Activated CD8-positive, alpha-beta memory T cell treated with anti-CD3 and anti-CD28 coated beads, Interleukin-2, amount 10 ng/mL, durations not matched to agents 7 days and 5 days (primary cell): ENCODE measurements around the gene AFF2. TPM values are rescaled to one million over a fixed set of nuclear protein-coding genes. Genes with fewer than 3 reads are reported as not detected.

Source experiments
- ATAC-seq: fragments of 150-1000 bp; cut with Tn5 transposase; one replicate; pipeline ENCODE4 v1.10.0; 2021; ENCODE audit warnings: moderate library complexity
- CTCF ChIA-PET: fragments of 350-600 bp; sonication (Branson Sonifier 250); formaldehyde crosslinking; loops from one replicate; lab custom pipeline; 2021; ENCODE audit warnings: antibody characterized with exemption; lab: Charles Lee
- DNase-seq: peaks from one replicate; pipeline ENCODE4 v3.0.0-alpha.2; 2020
- H3K27ac Mint-ChIP-seq: one replicate; pipeline ENCODE4 v1.8.0; 2021; ENCODE audit warnings: mild to moderate bottlenecking, mixed read lengths
- H3K27me3 Mint-ChIP-seq: one replicate; pipeline ENCODE4 v1.8.0; 2021; ENCODE audit warnings: mixed read lengths
- H3K36me3 Mint-ChIP-seq: one replicate; pipeline ENCODE4 v1.8.0; 2021; ENCODE audit warnings: mild to moderate bottlenecking, mixed read lengths
- H3K4me1 Mint-ChIP-seq: one replicate; pipeline ENCODE4 v1.8.0; 2021; ENCODE audit warnings: mixed read lengths
- H3K4me3 Mint-ChIP-seq: one replicate; pipeline ENCODE4 v1.8.0; 2021; ENCODE audit warnings: mild to moderate bottlenecking, moderate library complexity, mixed read lengths
- H3K9me3 Mint-ChIP-seq: one replicate; pipeline ENCODE4 v1.8.0; 2022; ENCODE audit warnings: low read depth, mixed read lengths
- total RNA-seq, 2 experiments: library from RNA; stranded (reverse); gene quantifications; one replicate each; pipeline ENCODE4 v1.2.3, GENCODE V29; 2021

AFF2 gene
- total RNA-seq, 2 experiments from 2014 or later, result 0.42 to 0.61 TPM

GRCh38 chrX:148784856-148785255 lies 284.4 kb downstream of the AFF2 start:
- Mint-ChIP-seq H3K4me3 (no peak overlapping the region), H3K27ac (no peak overlapping the region), H3K36me3 (no peaks in the 10 kb centered on the region), H3K9me3 (no peaks in the 10 kb centered on the region), H3K27me3 (no peaks in the 10 kb centered on the region), H3K4me1 (no peaks in the 10 kb centered on the region)
- DNase-seq, result no peak
- CTCF ChIA-PET, result no interaction called here
- no peak for ATAC-seq

GRCh38 chrX:148785256-148785655 lies 284.8 kb downstream of the AFF2 start:
- no peak for ATAC-seq
- CTCF ChIA-PET, result no interaction called here
- no peak overlapping the region for H3K27ac Mint-ChIP-seq
- H3K9me3 Mint-ChIP-seq, result no peaks in the 10 kb centered on the region
- no peaks in the 10 kb centered on the region for H3K4me1 Mint-ChIP-seq
- no peaks in the 10 kb centered on the region for H3K27me3 Mint-ChIP-seq
- no peaks in the 10 kb centered on the region for H3K36me3 Mint-ChIP-seq
- no peak for DNase-seq
- H3K4me3 Mint-ChIP-seq, result no peak overlapping the region

GRCh38 chrX:148788449-148788848 lies 288.0 kb downstream of the AFF2 start:
- H3K4me3 Mint-ChIP-seq, result no peak overlapping the region
- no peak overlapping the region for H3K27ac Mint-ChIP-seq
- no peaks in the 10 kb centered on the region for H3K27me3 Mint-ChIP-seq
- no peaks in the 10 kb centered on the region for H3K36me3 Mint-ChIP-seq
- no peak for DNase-seq
- CTCF ChIA-PET, result no interaction called here
- ATAC-seq, result no peak
- no peaks in the 10 kb centered on the region for H3K4me1 Mint-ChIP-seq
- no peaks in the 10 kb centered on the region for H3K9me3 Mint-ChIP-seq

GRCh38 chrX:148794350-148794749 lies 293.9 kb downstream of the AFF2 start:
- Mint-ChIP-seq H3K27me3 (no peaks in the 10 kb centered on the region), H3K4me1 (no peaks in the 10 kb centered on the region), H3K9me3 (no peaks in the 10 kb centered on the region), H3K36me3 (no peaks in the 10 kb centered on the region), H3K4me3 (no peak overlapping the region), H3K27ac (no peak overlapping the region)
- DNase-seq (no peak), ATAC-seq (no peak)
- CTCF ChIA-PET, result no interaction called here

- H3K36me3 Mint-ChIP-seq, result no peaks in the 10 kb centered on the region
- CTCF ChIA-PET, result no interaction called here
- ATAC-seq, result no peak
- H3K27me3 Mint-ChIP-seq, result no peaks in the 10 kb centered on the region
- DNase-seq, result no peak
- H3K4me3 Mint-ChIP-seq, result no peak overlapping the region
- no peaks in the 10 kb centered on the region for H3K9me3 Mint-ChIP-seq
- H3K4me1 Mint-ChIP-seq, result no peaks in the 10 kb centered on the region
- no peak overlapping the region for H3K27ac Mint-ChIP-seq
Observed at GRCh38 chrX:148804579-148805355, 304.4 kb downstream of the AFF2 start.

GRCh38 chrX:148806145-148806870 lies 305.9 kb downstream of the AFF2 start:
- no peak overlapping the region for H3K4me3 Mint-ChIP-seq
- H3K9me3 Mint-ChIP-seq, result no peaks in the 10 kb centered on the region
- CTCF ChIA-PET, result no interaction called here
- DNase-seq, result no peak
- no peak for ATAC-seq
- H3K27ac Mint-ChIP-seq, result no peak overlapping the region
- H3K36me3 Mint-ChIP-seq, result no peaks in the 10 kb centered on the region
- no peaks in the 10 kb centered on the region for H3K4me1 Mint-ChIP-seq
- no peaks in the 10 kb centered on the region for H3K27me3 Mint-ChIP-seq

GRCh38 chrX:148808833-148809232 lies 308.4 kb downstream of the AFF2 start:
- Mint-ChIP-seq H3K36me3 (no peaks in the 10 kb centered on the region), H3K4me1 (no peaks in the 10 kb centered on the region), H3K27me3 (no peaks in the 10 kb centered on the region), H3K4me3 (no peak overlapping the region), H3K9me3 (no peaks in the 10 kb centered on the region), H3K27ac (no peak overlapping the region)
- CTCF ChIA-PET, result no interaction called here
- ATAC-seq (no peak), DNase-seq (no peak)

- Mint-ChIP-seq H3K36me3 (no peaks in the 10 kb centered on the region), H3K4me3 (no peak overlapping the region), H3K27ac (no peak overlapping the region), H3K9me3 (no peaks in the 10 kb centered on the region), H3K27me3 (no peaks in the 10 kb centered on the region), H3K4me1 (no peaks in the 10 kb centered on the region)
- CTCF ChIA-PET, result no interaction called here
- ATAC-seq (no peak), DNase-seq (no peak)
Observed at GRCh38 chrX:148811236-148811635, 310.8 kb downstream of the AFF2 start.

- CTCF ChIA-PET, result no interaction called here
- no peak overlapping the region for H3K27ac Mint-ChIP-seq
- no peak overlapping the region for H3K4me3 Mint-ChIP-seq
- no peak for DNase-seq
- no peaks in the 10 kb centered on the region for H3K9me3 Mint-ChIP-seq
- H3K36me3 Mint-ChIP-seq, result no peaks in the 10 kb centered on the region
- no peak for ATAC-seq
- H3K4me1 Mint-ChIP-seq, result no peaks in the 10 kb centered on the region
- H3K27me3 Mint-ChIP-seq, result no peaks in the 10 kb centered on the region
Observed at GRCh38 chrX:148813422-148813821, 313.0 kb downstream of the AFF2 start.

GRCh38 chrX:148813967-148814366 lies 313.6 kb downstream of the AFF2 start:
- no peak for ATAC-seq
- no peaks in the 10 kb centered on the region for H3K27me3 Mint-ChIP-seq
- no peak overlapping the region for H3K27ac Mint-ChIP-seq
- CTCF ChIA-PET, result no interaction called here
- no peaks in the 10 kb centered on the region for H3K36me3 Mint-ChIP-seq
- no peak for DNase-seq
- H3K4me1 Mint-ChIP-seq, result no peaks in the 10 kb centered on the region
- H3K4me3 Mint-ChIP-seq, result no peak overlapping the region
- H3K9me3 Mint-ChIP-seq, result no peaks in the 10 kb centered on the region

- ATAC-seq (no peak), DNase-seq (no peak)
- Mint-ChIP-seq H3K4me1 (no peaks in the 10 kb centered on the region), H3K27me3 (no peaks in the 10 kb centered on the region), H3K36me3 (no peaks in the 10 kb centered on the region), H3K4me3 (no peak overlapping the region), H3K27ac (no peak overlapping the region), H3K9me3 (no peaks in the 10 kb centered on the region)
- CTCF ChIA-PET, result no interaction called here
Observed at GRCh38 chrX:148815218-148815961, 315.0 kb downstream of the AFF2 start.

GRCh38 chrX:148823986-148824385 lies 323.6 kb downstream of the AFF2 start:
- CTCF ChIA-PET, result no interaction called here
- Mint-ChIP-seq H3K4me3 (no peak overlapping the region), H3K36me3 (no peaks in the 10 kb centered on the region), H3K9me3 (no peaks in the 10 kb centered on the region), H3K27me3 (no peaks in the 10 kb centered on the region), H3K27ac (no peak overlapping the region), H3K4me1 (no peaks in the 10 kb centered on the region)
- DNase-seq, result no peak
- ATAC-seq, result no peak

GRCh38 chrX:148825696-148826095 lies 325.3 kb downstream of the AFF2 start:
- H3K4me3 Mint-ChIP-seq, result no peak overlapping the region
- no peak overlapping the region for H3K27ac Mint-ChIP-seq
- DNase-seq (no peak), ATAC-seq (no peak)
- H3K9me3 Mint-ChIP-seq, result no peaks in the 10 kb centered on the region
- CTCF ChIA-PET, result no interaction called here
- H3K4me1 Mint-ChIP-seq, result no peaks in the 10 kb centered on the region
- H3K27me3 Mint-ChIP-seq, result no peaks in the 10 kb centered on the region
- no peaks in the 10 kb centered on the region for H3K36me3 Mint-ChIP-seq

GRCh38 chrX:148836741-148837140 lies 336.3 kb downstream of the AFF2 start:
- CTCF ChIA-PET, result no interaction called here
- no peak overlapping the region for H3K27ac Mint-ChIP-seq
- H3K4me1 Mint-ChIP-seq, result no peaks in the 10 kb centered on the region
- ATAC-seq, result no peak
- no peak for DNase-seq
- H3K36me3 Mint-ChIP-seq, result no peaks in the 10 kb centered on the region
- no peaks in the 10 kb centered on the region for H3K9me3 Mint-ChIP-seq
- H3K4me3 Mint-ChIP-seq, result no peak overlapping the region
- H3K27me3 Mint-ChIP-seq, result no peaks in the 10 kb centered on the region
